MM.1S (cell line): ENCODE data around the gene CCDC74B.

Source experiments
- DNase-seq: peaks from one replicate; pipeline ENCODE4 v3.0.0-alpha.2; 2015
- H2AFZ ChIP-seq: fragments of 300-600 bp; sonication (generic); 2 replicates; pipeline ENCODE4 v1.6.0; 2016; ENCODE audit warnings: antibody characterized with exemption, low read length
- H3F3A ChIP-seq: fragments of 300-600 bp; sonication (generic); 2 replicates; pipeline ENCODE4 v1.6.1; 2016; ENCODE audit warnings: mild to moderate bottlenecking, antibody characterized with exemption, low read length, moderate library complexity, mixed read lengths; ENCODE audit not compliant: insufficient read depth
- H3K27ac ChIP-seq: fragments of 300-600 bp; sonication (generic); 2 replicates; pipeline ENCODE4 v1.5.1; 2016; ENCODE audit warnings: mild to moderate bottlenecking, low read length
- H3K27me3 ChIP-seq: fragments of 300-600 bp; sonication (generic); replicated peaks from 2 replicates; pipeline ENCODE4 v1.6.0; 2016; ENCODE audit warnings: low read length; ENCODE audit not compliant: insufficient read depth
- H3K36me3 ChIP-seq: fragments of 300-600 bp; sonication (generic); replicated peaks from 2 replicates; pipeline ENCODE4 v1.6.1; 2016; ENCODE audit warnings: mild to moderate bottlenecking, low read length, mixed read lengths; ENCODE audit not compliant: insufficient read depth
- H3K4me1 ChIP-seq: fragments of 300-600 bp; sonication (generic); 2 replicates; pipeline ENCODE4 v1.6.1; 2016; ENCODE audit warnings: low read length, mixed read lengths
- H3K4me2 ChIP-seq: fragments of 300-600 bp; sonication (generic); 2 replicates; pipeline ENCODE4 v1.6.0; 2016; ENCODE audit warnings: low read depth, low read length
- H3K4me3 ChIP-seq: fragments of 300-600 bp; sonication (generic); 2 replicates; pipeline ENCODE4 v1.5.1; 2016; ENCODE audit warnings: low read length, mixed read lengths
- H3K79me2 ChIP-seq: fragments of 300-600 bp; sonication (generic); 2 replicates; pipeline ENCODE4 v1.6.1; 2016; ENCODE audit warnings: mixed run types, low read length, mixed read lengths
- H3K9ac ChIP-seq: fragments of 300-600 bp; sonication (generic); 2 replicates; pipeline ENCODE4 v1.6.1; 2016; ENCODE audit warnings: low read length, mixed read lengths
- H3K9me2 ChIP-seq: fragments of 300-600 bp; sonication (generic); replicated peaks from 2 replicates; pipeline ENCODE4 v1.6.1; 2016; ENCODE audit warnings: mild to moderate bottlenecking, low read length, mixed read lengths; ENCODE audit not compliant: insufficient read depth
- H3K9me3 ChIP-seq: fragments of 300-600 bp; sonication (generic); replicated peaks from 2 replicates; pipeline ENCODE4 v1.6.1; 2016; ENCODE audit warnings: mild to moderate bottlenecking, low read length, mixed read lengths; ENCODE audit not compliant: insufficient read depth
- H4K20me1 ChIP-seq: fragments of 300-600 bp; sonication (generic); 2 replicates; pipeline ENCODE4 v1.6.1; 2016; ENCODE audit warnings: mild to moderate bottlenecking, low read length, moderate library complexity, mixed read lengths; ENCODE audit not compliant: insufficient read depth
- CTCF ChIP-seq: fragments of 300-600 bp; sonication (generic); IDR thresholded peaks from 2 replicates; pipeline ENCODE4 v1.5.1; 2016; ENCODE audit warnings: antibody characterized with exemption, low read length, mixed read lengths
- EZH2 ChIP-seq: fragments of 300-600 bp; sonication (generic); optimal IDR thresholded peaks from 2 replicates; pipeline ENCODE3; 2017; ENCODE audit warnings: low read depth, mild to moderate bottlenecking, antibody characterized with exemption, low read length, mixed read lengths
- EZH2phosphoT487 ChIP-seq: fragments of 300-600 bp; sonication (generic); IDR thresholded peaks from 2 replicates; pipeline ENCODE4 v1.6.1; 2018; ENCODE audit warnings: antibody characterized with exemption, low read length

CCDC74B gene

GRCh38 chr2:130187268-130187667 is 42.4 kb upstream of the CCDC74B start:
- Histone ChIP-seq H3K36me3 (no peaks in the 10 kb centered on the region), H3K27me3 (no peaks in the 10 kb centered on the region), H3K9me2 (no peaks in the 10 kb centered on the region), H3K4me3 (no peak overlapping the region), H4K20me1 (no peaks in the 10 kb centered on the region), H2AFZ (no peak overlapping the region), H3K4me1 (no peaks in the 10 kb centered on the region), H3K9ac (no peak overlapping the region), H3F3A (no peaks in the 10 kb centered on the region), H3K27ac (no peak overlapping the region), H3K79me2 (peaks cover 27% of the 10 kb centered on the region), H3K4me2 (no peak overlapping the region), H3K9me3 (no peaks in the 10 kb centered on the region)
- TF ChIP-seq EZH2 (no peak), CTCF (no peak), EZH2phosphoT487 (no peak)
- DNase-seq, result no peak

GRCh38 chr2:130186391-130186790 is 41.5 kb upstream of the CCDC74B start:
- no peak for DNase-seq
- no peaks in the 10 kb centered on the region for H3K4me1 ChIP-seq

GRCh38 chr2:130185896-130186295 is 41.0 kb upstream of the CCDC74B start:
- Histone ChIP-seq H3K79me2 (peaks cover 33% of the 10 kb centered on the region), H3K27ac (no peak overlapping the region), H4K20me1 (no peaks in the 10 kb centered on the region), H3K4me1 (no peaks in the 10 kb centered on the region), H3K9ac (no peak overlapping the region), H3K4me2 (no peak overlapping the region), H3K9me3 (no peaks in the 10 kb centered on the region), H3K27me3 (no peaks in the 10 kb centered on the region), H3K36me3 (no peaks in the 10 kb centered on the region), H3K9me2 (no peaks in the 10 kb centered on the region), H3F3A (no peaks in the 10 kb centered on the region), H3K4me3 (no peak overlapping the region), H2AFZ (no peak overlapping the region)
- no peak for TF ChIP-seq EZH2phosphoT487
- TF ChIP-seq EZH2, result no peak
- no peak for TF ChIP-seq CTCF
- DNase-seq, result no peak

More at GRCh38 chr2:130186391-130186790, 41.5 kb upstream of the CCDC74B start:
- H3K9me3 ChIP-seq, result no peaks in the 10 kb centered on the region
- H3K4me3 ChIP-seq, result no peak overlapping the region
- H2AFZ ChIP-seq, result no peak overlapping the region
- H3F3A ChIP-seq, result no peaks in the 10 kb centered on the region
- no peaks in the 10 kb centered on the region for H3K9me2 ChIP-seq
- no peak overlapping the region for H3K9ac ChIP-seq
- H4K20me1 ChIP-seq, result no peaks in the 10 kb centered on the region
- H3K4me2 ChIP-seq, result no peak overlapping the region
- peaks cover 28% of the 10 kb centered on the region for H3K79me2 ChIP-seq
- H3K36me3 ChIP-seq, result no peaks in the 10 kb centered on the region
- no peaks in the 10 kb centered on the region for H3K27me3 ChIP-seq
- H3K27ac ChIP-seq, result no peak overlapping the region
- TF ChIP-seq EZH2 (no peak), CTCF (no peak), EZH2phosphoT487 (no peak)
